Kasumi-1 (cell line): ENCODE measurements around the gene ERBB3.
A peak's percentile ranks its signal among the peaks of the same experiment; 100 is the strongest.

Experiments
- DNase-seq, 2 experiments: peaks; one replicate each; lab custom pipeline; 2025; lab: John Stamatoyannopoulos, UW

The ERBB3 gene

GRCh38 chr12:56080556-56081138 is 682 bp downstream of the ERBB3 start:
- DNase-seq = no peak

GRCh38 chr12:56081393-56082347 is 1.7 kb downstream of the ERBB3 start:
- no peak for DNase-seq

- no peak for DNase-seq
Observed at GRCh38 chr12:56082382-56082781, 2.4 kb downstream of the ERBB3 start.

GRCh38 chr12:56082967-56083366 is 3.0 kb downstream of the ERBB3 start:
- no peak for DNase-seq

GRCh38 chr12:56084958-56085543 is 5.1 kb downstream of the ERBB3 start:
- DNase-seq = peak; percentile 34 to 45

- DNase-seq = no peak
Observed at GRCh38 chr12:56086096-56086495, 6.1 kb downstream of the ERBB3 start.

GRCh38 chr12:56086608-56087007 is 6.6 kb downstream of the ERBB3 start:
- no peak for DNase-seq

- no peak for DNase-seq
Observed at GRCh38 chr12:56087220-56087619, 7.3 kb downstream of the ERBB3 start.

GRCh38 chr12:56097738-56098137 is 17.8 kb downstream of the ERBB3 start:
- DNase-seq = no peak

- DNase-seq = no peak
Observed at GRCh38 chr12:56098592-56098991, 18.6 kb downstream of the ERBB3 start.

GRCh38 chr12:56099787-56100186 is 19.8 kb downstream of the ERBB3 start:
- no peak for DNase-seq

GRCh38 chr12:56101045-56101444 is 21.1 kb downstream of the ERBB3 start:
- no peak for DNase-seq

- DNase-seq = no peak
Observed at GRCh38 chr12:56102683-56103065, 22.7 kb downstream of the ERBB3 start.

GRCh38 chr12:56103066-56103711 is 23.2 kb downstream of the ERBB3 start:
- no peak for DNase-seq

- no peak for DNase-seq
Observed at GRCh38 chr12:56103823-56104108, 23.8 kb downstream of the ERBB3 start.

- DNase-seq = peak; percentile 98 to 100
Observed at GRCh38 chr12:56104109-56104814, 24.3 kb downstream of the ERBB3 start, which contains the start of gene PA2G4. TSS of gene PA2G4 (plus strand) at chr12:56104559. CDS start at chr12:56104738, 179 bp downstream.

GRCh38 chr12:56104815-56105608 is 25.0 kb downstream of the ERBB3 start:
- DNase-seq = peak; percentile 22 to 52

- no peak for DNase-seq
Observed at GRCh38 chr12:56105609-56105902, 25.6 kb downstream of the ERBB3 start.

GRCh38 chr12:56107242-56107641 is 27.3 kb downstream of the ERBB3 start:
- DNase-seq = no peak

GRCh38 chr12:56110571-56110970 is 30.6 kb downstream of the ERBB3 start:
- no peak for DNase-seq

- DNase-seq = no peak
Observed at GRCh38 chr12:56114084-56114483, 34.1 kb downstream of the ERBB3 start.
